ENCODE measurements around the gene SHTN1. TPM values are rescaled to one million over a fixed set of nuclear protein-coding genes. Genes with fewer than 3 reads are reported as not detected.

SHTN1 gene
- total RNA-seq, 1 experiment from 2014 or later, result 187 TPM

DNA sequence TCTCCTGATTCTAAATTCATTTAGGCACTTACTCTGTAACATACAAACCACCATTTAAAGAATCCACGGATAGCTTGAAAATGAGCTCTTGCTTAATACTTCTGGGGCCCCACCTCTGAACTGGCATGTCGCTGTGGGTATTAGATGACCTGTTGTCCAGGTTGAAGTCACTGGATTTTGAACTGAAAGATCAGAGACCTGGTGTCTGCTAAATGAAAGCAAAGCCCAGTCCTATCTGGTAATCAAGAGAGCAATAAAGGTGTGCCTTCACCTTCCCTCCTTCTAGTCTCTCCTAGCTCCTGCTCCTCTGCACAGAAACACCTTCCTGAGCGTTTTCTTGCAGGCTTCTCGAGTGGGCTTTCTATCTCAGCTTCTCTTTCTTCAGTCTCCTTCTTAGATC is 151.3 kb downstream of the SHTN1 start:
- DNase-seq (ENCODE audit: low read depth, low spot score), result no peak
- in situ Hi-C loops (cut with HindIII; ENCODE audit: low pct_unique_long_range_greater_than_20kb, low sequenced_read_pairs), result no loop called here

DNA sequence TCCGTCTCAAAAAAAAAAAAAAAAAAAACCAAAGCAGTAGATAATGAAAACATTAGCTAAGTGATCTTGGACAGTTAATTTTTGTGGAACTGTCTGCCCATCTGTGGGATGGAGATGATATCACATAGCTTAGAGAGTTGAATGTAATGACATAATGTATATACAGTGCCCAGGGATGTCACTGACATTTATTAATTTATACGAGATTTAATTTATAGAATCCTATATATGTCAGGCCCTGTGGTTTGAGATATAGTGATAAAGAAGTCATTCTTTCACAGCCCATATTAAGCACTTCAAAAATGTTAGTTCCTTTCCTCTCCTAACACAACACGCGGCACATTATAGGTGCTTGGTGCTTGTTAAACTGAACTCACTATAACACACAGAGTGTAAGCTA is 151.7 kb downstream of the SHTN1 start:
- in situ Hi-C loops (cut with HindIII; ENCODE audit: low pct_unique_long_range_greater_than_20kb, low sequenced_read_pairs), result no loop called here
- DNase-seq (ENCODE audit: low read depth, low spot score), result no peak

DNA sequence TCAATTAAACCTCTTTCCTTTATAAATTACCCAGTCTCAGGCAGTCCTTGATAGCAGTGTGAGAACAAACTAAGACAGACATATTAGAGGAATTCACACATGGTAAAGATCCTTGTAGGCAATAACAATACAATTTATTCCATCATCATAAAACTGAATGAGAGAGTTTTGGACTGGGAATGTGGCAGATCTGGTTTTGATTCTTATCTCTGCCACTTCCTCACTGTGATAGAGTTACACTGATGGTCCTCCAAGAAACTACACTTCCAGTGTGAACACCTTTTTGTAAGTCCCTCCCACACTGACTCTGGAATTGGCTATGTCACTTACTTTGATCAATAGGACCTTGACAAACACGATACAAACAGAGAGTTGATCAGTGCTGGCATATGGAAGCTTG is 152.7 kb downstream of the SHTN1 start:
- in situ Hi-C loops (cut with HindIII; ENCODE audit: low pct_unique_long_range_greater_than_20kb, low sequenced_read_pairs), result no loop called here
- no peak for DNase-seq (ENCODE audit: low read depth, low spot score)

DNA sequence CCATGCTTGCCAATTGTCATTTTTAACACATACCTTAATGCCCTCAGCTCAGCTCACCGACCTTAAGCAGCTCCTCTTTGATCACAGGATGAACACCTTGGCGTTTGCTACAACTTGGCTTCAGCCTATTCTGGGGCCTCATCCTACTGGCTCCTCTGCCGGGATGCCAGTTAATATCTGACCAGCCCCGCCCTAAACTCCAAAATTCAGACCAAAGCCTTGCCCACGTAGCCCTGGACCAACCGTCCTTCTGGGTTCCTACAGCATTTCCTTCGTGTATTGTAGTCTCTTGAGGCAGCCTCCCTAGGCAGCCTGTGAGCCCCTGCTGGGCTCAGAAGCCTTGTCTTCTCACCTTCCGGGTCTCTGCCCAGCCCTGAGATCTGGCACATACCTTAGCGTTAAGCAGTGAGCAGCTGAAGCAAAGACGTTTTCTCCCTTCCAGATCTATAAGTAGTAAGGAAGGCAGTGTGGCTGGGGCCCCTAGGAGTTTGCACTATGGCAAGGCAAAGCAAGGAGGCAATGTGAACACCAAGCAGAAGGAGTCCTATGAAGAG is 154.9 kb downstream of the SHTN1 start:
- no peak for DNase-seq (ENCODE audit: low read depth, low spot score)
- in situ Hi-C loops (cut with HindIII; ENCODE audit: low pct_unique_long_range_greater_than_20kb, low sequenced_read_pairs), result no loop called here

DNA sequence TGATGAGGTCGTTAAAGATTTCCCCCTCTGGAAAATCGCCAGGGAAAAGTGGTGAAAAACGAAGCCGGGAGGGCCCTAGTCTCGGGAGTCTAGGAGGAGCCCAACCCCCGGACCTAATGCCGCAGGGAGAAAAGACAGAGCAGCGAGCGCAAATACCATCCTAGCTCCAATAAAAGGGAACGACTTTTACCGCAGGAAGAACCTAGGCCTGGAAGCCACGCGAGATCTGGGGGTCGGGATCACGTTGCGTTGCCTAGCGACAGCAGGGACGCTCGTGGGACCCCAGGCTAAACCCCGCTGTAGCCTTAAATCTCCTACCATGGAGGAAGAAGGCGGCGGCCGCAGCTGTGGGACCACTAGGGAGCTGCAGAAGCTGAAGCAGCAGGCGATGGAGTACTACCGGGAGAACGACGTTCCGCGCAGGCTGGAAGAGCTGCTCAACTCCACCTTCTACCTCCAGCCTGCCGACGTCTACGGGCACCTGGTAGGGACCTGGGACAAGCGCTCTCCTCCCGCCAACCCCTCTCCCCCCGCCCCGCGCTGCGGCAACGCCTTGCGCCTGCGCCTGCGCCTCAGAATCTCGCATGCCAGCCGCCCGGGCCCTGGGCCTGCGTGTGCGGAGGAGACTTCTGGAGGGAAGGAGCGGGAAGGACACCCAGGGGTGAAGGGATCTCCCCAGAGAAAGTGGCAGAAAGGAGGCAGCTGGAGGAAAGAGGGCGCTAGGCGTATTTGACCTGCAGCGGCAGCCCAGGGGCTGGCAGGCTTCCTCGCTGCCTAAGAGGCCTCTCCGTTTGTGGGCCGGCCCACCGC is 155.5 kb downstream of the SHTN1 start, which contains the start of gene ENO4:
Gene ENO4, plus strand, starts transcription at position 252 of the 810 bp plus-strand sequence. Its CDS starts 68 bp downstream, at position 320.
- peak; percentile 83 for DNase-seq (ENCODE audit: low read depth, low spot score)

DNA sequence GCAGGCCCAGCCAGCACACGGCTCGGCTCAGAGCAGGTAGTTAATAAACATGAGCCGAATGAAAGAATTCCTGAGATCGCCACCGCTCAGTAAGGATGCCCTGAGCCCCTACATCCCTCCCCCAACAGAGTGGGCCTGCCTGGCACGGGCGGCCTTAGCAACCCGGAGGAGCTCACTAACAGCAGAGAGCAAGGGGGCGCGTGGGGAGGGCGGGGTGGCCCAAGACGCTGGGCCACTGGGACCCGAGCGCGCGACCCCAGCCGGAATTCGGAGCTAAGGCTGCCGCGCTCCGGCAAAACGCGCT is 156.1 kb downstream of the SHTN1 start:
- no peak for DNase-seq (ENCODE audit: low read depth, low spot score)
- in situ Hi-C loops (cut with HindIII; ENCODE audit: low pct_unique_long_range_greater_than_20kb, low sequenced_read_pairs), result no loop called here

More for the DNA sequence above, 155.5 kb downstream of the SHTN1 start, which contains the start of gene ENO4:
- in situ Hi-C loops (cut with HindIII; ENCODE audit: low pct_unique_long_range_greater_than_20kb, low sequenced_read_pairs), result no loop called here

DNA sequence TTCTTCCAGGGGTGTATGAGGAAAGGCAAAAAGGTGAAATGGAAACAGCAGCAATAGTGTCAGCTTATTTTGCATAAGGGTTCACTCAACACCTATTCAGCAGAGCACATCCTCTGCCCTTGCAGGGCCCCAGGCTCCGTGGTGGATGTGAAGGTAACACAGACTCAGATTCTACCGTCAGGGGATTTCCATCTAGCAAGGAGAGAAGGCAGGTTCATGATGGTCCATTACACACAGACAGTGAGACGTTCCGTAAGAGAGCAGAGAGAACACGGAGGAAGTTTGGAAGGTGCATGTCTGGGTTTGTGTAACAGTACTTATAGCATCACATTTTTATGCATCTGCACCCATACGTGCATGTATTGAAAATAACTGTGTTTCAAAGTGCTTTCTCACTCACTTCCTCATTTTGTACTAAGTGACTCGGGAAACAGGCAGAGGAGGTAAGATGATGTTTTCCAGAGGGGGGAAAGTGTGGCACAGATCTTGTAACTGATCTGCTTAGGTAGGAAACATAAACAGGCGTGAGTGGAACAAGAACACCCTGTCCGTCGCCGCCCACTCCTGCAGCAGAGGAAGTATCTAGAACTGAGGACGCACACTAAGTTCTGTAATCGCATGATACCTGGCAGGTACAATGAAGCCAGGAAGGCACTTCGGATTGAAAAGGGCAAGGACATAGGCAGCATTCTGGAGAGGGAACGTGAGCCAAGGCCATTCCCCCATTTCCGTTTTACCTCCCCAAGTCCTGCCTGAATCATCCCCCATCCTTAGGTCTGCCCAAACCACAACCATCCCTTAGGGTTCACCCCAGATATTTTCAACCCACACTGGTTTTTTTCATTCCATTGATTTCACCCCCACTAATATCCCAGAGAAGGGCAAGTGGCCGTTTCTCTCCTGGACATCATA is 156.7 kb downstream of the SHTN1 start:
- in situ Hi-C loops (cut with HindIII; ENCODE audit: low pct_unique_long_range_greater_than_20kb, low sequenced_read_pairs), result no loop called here
- no peak for DNase-seq (ENCODE audit: low read depth, low spot score)

DNA sequence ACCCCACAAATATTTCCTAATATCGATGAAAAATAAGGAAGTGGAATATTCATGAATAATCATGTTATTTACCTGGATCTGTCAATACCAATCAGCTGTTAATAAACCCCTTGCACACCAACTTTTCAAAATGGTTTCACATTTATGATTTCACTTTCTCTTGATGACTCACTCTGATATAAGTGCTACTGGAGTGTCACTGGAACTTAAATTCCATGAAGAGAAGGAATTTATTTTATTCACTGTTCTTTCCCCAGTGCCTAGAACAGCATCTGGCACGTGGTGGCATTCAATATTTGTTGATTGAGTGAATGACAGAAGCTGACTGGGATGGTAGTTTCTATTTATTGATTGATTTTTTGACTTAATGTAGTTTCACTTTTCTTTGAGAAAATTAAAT is 159.2 kb downstream of the SHTN1 start:
- in situ Hi-C loops (cut with HindIII; ENCODE audit: low pct_unique_long_range_greater_than_20kb, low sequenced_read_pairs), result no loop called here

DNA sequence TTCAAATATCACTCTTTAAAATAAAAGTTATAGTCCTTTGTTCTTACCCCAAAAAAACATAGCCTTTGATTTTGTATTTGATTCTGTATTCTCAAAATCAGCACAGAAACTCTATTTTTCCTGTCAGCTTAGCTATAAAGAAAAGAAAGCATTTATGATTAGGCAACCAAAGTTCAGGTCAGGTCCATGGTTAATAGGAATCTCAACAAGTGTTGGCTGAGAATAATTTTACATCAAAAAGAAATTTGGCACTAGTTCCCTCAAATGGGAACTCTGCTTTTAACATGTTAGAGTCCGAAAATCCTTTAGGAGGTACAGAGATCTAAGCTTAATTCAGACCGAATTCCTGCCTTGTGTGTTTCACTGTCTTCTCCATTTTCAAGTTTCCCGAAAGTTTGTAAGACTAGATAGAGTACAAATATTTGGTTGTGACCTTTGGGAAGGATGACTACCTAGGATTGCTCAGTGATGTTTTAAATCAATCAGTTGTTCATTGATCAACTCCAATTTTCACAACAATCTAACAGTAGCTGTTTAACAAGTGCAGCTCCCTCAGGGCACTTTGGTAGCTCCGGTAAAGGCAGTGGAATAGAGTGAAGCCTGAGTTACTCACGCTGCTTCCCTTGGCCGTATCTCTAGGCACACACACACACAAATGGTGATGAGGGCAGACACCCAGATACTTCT is 164.5 kb downstream of the SHTN1 start:
- in situ Hi-C loops (cut with HindIII; ENCODE audit: low pct_unique_long_range_greater_than_20kb, low sequenced_read_pairs), result no loop called here
- no peak for DNase-seq (ENCODE audit: low read depth, low spot score)

More for the DNA sequence above, 159.2 kb downstream of the SHTN1 start:
- no peak for DNase-seq (ENCODE audit: low read depth, low spot score)

DNA sequence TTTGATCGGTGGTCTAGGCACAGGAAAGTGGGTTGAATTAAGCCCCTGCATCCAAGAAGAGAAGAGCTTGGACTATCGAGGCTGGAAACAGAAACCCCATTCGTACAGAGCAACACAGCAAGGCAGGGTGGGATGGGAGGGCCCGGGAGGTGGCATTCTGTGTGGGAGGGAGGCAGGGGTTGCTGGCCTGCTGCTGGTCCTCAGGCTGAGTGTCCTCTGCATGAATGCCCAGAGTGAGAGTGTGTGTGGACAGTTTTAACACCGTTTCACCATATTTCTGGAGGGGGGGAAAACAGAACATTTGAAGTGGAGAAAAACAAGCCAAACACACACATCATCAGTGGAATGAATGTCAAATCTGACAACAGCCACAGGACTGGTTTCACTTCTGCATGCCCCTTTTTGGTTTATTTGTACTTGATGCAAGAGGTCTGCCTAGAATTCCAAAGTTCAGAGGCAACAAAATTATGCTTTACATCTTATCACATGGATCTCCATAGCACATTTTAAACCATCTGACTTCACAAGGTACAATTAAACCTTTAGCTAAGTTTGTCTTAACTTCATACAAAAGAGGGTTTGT is 166.8 kb downstream of the SHTN1 start:
- in situ Hi-C loops (cut with HindIII; ENCODE audit: low pct_unique_long_range_greater_than_20kb, low sequenced_read_pairs), result no loop called here
- no peak for DNase-seq (ENCODE audit: low read depth, low spot score)

DNA sequence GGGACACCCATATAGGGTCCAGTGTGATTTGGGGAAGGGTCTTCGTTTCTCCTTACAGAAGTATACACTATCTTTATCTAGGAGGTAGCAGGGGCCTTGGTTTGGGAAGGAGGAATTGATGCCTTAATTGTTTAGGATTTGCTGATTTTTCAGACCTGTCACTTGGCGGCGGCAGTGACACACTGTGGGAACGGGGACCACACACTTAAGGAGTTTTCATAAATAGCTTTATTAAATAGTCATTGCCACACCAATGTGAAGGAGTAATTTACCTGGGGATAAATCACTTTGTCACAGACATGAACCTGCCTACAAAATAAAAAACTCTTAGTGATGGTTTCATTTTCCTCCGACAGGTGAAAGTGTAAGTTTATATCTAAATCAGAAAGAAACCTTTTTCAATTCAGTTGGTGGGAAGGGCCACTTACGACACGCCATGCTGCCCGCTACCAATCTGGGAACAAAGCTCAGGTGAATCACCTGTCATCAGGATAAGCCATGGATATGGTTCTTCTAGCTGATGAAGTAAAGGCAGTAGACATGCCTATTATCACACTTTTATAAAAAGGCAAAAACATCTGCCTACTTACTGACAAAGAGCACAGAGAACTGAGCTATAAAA is 168.0 kb downstream of the SHTN1 start:
- DNase-seq (ENCODE audit: low read depth, low spot score), result no peak
- in situ Hi-C loops (cut with HindIII; ENCODE audit: low pct_unique_long_range_greater_than_20kb, low sequenced_read_pairs), result no loop called here

DNA sequence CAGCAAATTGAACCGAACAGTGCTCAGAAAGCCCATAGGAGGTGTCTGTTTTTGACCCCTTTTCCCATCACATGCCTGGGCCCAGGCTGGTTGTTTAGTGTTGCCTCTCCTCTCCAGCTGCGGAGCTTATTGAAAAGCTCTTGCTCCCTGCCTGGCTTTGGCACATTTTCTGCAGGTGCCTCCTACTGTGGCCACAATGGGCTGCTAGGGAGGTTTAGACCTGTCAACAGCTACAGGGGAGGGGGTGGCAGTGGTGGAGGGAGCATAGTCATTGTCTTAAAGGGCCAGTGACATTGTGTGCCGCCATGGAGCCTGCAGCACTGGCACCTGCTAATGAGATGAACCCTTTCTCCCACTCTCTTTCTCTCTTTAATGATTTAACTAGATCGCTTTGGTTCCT is 168.9 kb downstream of the SHTN1 start:
- in situ Hi-C loops (cut with HindIII; ENCODE audit: low pct_unique_long_range_greater_than_20kb, low sequenced_read_pairs), result no loop called here
- DNase-seq (ENCODE audit: low read depth, low spot score), result no peak

DNA sequence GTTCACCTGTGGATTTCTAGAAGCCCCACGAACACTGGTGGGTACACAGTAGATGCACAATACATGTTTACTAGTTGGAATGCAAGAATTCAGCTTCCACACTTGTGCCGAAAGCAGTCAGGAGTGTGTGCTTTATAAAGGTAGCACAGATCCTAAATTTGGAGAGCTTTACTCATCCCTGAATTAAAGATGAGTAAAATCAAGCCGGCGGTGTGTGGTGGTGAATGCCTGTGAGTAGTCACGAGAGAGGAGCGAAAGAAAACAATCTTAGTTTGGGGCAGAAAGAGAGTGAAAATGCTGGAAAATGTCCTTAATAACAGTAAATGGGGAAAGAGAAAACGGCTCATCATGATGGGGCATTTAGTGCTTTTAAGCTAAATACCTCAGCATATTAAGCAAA is 169.3 kb downstream of the SHTN1 start:
- in situ Hi-C loops (cut with HindIII; ENCODE audit: low pct_unique_long_range_greater_than_20kb, low sequenced_read_pairs), result no loop called here
- no peak for DNase-seq (ENCODE audit: low read depth, low spot score)

DNA sequence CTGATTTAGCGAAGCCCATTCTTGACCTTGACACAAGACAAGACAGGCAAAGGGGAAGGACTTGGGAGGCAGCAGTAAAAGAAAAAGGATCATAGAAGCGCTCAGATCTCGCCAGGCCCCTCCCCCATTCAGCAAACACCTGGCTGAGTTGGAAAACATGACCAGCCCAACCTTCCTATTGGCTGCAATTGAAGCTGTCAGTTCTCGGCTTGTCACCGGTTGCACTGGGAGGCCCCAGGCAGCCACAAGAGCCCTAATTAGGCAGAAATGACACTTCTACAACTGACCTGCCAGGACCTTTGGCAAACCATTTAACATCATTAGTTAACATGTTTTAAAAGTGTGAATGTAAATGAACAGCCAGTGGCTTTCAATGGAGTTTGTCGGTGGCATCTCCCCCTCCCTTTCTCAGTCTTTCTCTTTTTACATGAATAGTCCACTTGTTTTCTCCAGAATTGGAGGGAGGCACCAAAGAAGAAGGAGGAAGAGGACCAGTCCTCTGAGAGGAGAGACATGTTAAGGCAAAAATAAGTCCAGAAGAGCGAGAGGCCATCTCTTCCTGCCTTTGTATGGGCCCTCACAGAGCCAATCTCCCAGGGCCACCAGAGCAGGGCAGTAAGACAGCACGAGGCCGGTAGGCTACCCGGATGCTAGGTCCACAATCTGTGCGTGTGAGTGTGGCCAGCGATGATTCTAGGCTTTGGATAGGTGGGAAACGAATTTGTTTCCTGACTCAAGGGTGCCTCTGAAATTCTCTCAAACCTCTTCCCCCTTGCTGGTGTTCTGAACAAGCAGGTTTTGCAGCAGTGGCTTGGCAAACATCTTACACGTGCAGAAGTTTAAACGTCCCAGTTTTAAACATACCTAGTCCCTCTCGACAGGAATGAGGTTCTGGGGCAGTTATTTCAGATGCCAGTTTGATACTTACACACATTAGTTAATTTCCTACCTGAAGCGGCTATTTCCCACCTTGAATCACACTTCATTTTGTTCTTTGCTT is 170.7 kb downstream of the SHTN1 start:
- in situ Hi-C loops (cut with HindIII; ENCODE audit: low pct_unique_long_range_greater_than_20kb, low sequenced_read_pairs), result no loop called here
- DNase-seq (ENCODE audit: low read depth, low spot score), result no peak

DNA sequence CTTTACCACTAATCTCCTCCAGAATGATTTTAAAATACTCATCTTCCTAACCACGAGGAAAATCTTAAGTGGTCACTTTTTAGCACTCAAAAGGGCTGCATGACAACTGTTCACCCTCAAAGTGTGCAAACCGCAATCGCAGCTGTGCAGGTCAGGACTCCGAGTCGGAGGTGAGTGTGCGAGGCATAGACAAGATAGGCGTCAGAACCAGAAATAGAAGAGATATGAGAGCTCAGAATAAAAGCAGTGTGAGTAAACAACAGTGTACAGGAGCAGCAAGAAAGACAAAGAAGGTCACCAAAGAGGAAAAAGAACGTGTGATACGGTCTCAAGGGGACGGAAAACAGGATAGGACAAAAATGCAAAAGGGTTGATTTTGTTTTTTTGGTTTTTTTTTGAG is 173.2 kb downstream of the SHTN1 start:
- in situ Hi-C loops (cut with HindIII; ENCODE audit: low pct_unique_long_range_greater_than_20kb, low sequenced_read_pairs), result no loop called here
- DNase-seq (ENCODE audit: low read depth, low spot score), result no peak

All from SK-MEL-5 (cell line).